K562 (cell line): ENCODE measurements around the gene RPL27.

Source experiments
- AFF1 ChIP-seq, 2 experiments: fragments of 450-650 bp; IDR thresholded peaks; 2 replicates each; pipeline ENCODE4 v1.6.1; 2018; ENCODE audit warnings: mild to moderate bottlenecking in 2 of 2, low read depth in 1 of 2; ENCODE audit not compliant: partially characterized antibody in 2 of 2
- CCNT2 ChIP-seq: IDR thresholded peaks from 2 replicates; pipeline ENCODE4 v1.6.1; 2011; ENCODE audit warnings: borderline replicate concordance, low read depth, mild to moderate bottlenecking, moderate library complexity, mixed read lengths, low read length; ENCODE audit not compliant: insufficient read length; ENCODE audit errors: extremely low read depth
- CHD2 ChIP-seq: IDR thresholded peaks from 2 replicates; pipeline ENCODE4 v1.6.1; 2011; ENCODE audit warnings: low read depth, low read length
- GTF2A2 ChIP-seq: IDR thresholded peaks from 2 replicates; pipeline ENCODE4 v1.6.1; 2016; ENCODE audit warnings: mild to moderate bottlenecking, missing genetic modification characterization, missing compliant biosample characterization
- NFIC ChIP-seq: fragments of 450-650 bp; IDR thresholded peaks from 2 replicates; pipeline ENCODE4 v1.6.1; 2017; ENCODE audit warnings: mild to moderate bottlenecking, inconsistent platforms
- POLR2A ChIP-seq: fragments of 450-650 bp; conservative IDR thresholded peaks from 2 replicates; pipeline ENCODE4 v1.6.1; 2016
- TRIM28 ChIP-seq: fragments of 450-650 bp; IDR thresholded peaks from 2 replicates; pipeline ENCODE4 v1.6.1; 2017
- ZBTB7A ChIP-seq: IDR thresholded peaks from 2 replicates; pipeline ENCODE4 v1.6.1; 2011; ENCODE audit warnings: low read depth, mild to moderate bottlenecking, low read length, moderate library complexity, borderline replicate concordance; ENCODE audit not compliant: control insufficient read depth
- ZNF274 ChIP-seq: IDR thresholded peaks from 2 replicates; pipeline ENCODE4 v1.6.1; 2011; ENCODE audit warnings: low read depth, mild to moderate bottlenecking, low read length, moderate library complexity, borderline replicate concordance
- TF ChIP-seq, protein P1 (sequence below), 3 experiments: IDR thresholded peaks in 2 of 3; conservative IDR thresholded peaks in 1 of 3; 2 replicates each; pipeline ENCODE4 v1.5.1; 2011 to 2012; ENCODE audit warnings: low read length in 3 of 3, mild to moderate bottlenecking in 3 of 3, control low read depth in 2 of 3, improper control_type of control experiment in 1 of 3, inconsistent platforms in 1 of 3, low read depth in 1 of 3, mixed read lengths in 1 of 3, moderate library complexity in 1 of 3; ENCODE audit not compliant: insufficient read depth in 2 of 3
- TF ChIP-seq, protein P2 (sequence below): fragments of 250-450 bp; sonication (Bioruptor Pico); IDR thresholded peaks from 2 replicates; pipeline ENCODE4 v1.5.0; 2021; ENCODE audit warnings: mild to moderate bottlenecking, moderate library complexity
- TF ChIP-seq, protein P3 (sequence below): IDR thresholded peaks from 3 replicates; pipeline ENCODE4 v1.6.1; 2011; ENCODE audit warnings: borderline replicate concordance, mild to moderate bottlenecking, moderate library complexity; ENCODE audit not compliant: insufficient read length; ENCODE audit errors: extremely low read depth
- TF ChIP-seq, protein P4 (sequence below): fragments of 250-450 bp; sonication (Bioruptor Pico); IDR thresholded peaks from 2 replicates; pipeline ENCODE4 v1.4.0; 2020

- TF ChIP-seq POLR2A, result no peak
- TF ChIP-seq, protein P1, sequence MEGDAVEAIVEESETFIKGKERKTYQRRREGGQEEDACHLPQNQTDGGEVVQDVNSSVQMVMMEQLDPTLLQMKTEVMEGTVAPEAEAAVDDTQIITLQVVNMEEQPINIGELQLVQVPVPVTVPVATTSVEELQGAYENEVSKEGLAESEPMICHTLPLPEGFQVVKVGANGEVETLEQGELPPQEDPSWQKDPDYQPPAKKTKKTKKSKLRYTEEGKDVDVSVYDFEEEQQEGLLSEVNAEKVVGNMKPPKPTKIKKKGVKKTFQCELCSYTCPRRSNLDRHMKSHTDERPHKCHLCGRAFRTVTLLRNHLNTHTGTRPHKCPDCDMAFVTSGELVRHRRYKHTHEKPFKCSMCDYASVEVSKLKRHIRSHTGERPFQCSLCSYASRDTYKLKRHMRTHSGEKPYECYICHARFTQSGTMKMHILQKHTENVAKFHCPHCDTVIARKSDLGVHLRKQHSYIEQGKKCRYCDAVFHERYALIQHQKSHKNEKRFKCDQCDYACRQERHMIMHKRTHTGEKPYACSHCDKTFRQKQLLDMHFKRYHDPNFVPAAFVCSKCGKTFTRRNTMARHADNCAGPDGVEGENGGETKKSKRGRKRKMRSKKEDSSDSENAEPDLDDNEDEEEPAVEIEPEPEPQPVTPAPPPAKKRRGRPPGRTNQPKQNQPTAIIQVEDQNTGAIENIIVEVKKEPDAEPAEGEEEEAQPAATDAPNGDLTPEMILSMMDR (IDR thresholded peaks at IDR 0.05 in 2 of 3, conservative IDR thresholded peaks at IDR 0.05 in 1 of 3; ENCODE audit: insufficient read depth in 2 of 3, low read depth in 1 of 3, low read length in 3 of 3), result no peak
- TF ChIP-seq NFIC, result no peak
- TF ChIP-seq AFF1 (IDR thresholded peaks at IDR 0.05; ENCODE audit: low read depth in 1 of 2, partially characterized antibody in 2 of 2), result no peak
- TF ChIP-seq, protein P2, sequence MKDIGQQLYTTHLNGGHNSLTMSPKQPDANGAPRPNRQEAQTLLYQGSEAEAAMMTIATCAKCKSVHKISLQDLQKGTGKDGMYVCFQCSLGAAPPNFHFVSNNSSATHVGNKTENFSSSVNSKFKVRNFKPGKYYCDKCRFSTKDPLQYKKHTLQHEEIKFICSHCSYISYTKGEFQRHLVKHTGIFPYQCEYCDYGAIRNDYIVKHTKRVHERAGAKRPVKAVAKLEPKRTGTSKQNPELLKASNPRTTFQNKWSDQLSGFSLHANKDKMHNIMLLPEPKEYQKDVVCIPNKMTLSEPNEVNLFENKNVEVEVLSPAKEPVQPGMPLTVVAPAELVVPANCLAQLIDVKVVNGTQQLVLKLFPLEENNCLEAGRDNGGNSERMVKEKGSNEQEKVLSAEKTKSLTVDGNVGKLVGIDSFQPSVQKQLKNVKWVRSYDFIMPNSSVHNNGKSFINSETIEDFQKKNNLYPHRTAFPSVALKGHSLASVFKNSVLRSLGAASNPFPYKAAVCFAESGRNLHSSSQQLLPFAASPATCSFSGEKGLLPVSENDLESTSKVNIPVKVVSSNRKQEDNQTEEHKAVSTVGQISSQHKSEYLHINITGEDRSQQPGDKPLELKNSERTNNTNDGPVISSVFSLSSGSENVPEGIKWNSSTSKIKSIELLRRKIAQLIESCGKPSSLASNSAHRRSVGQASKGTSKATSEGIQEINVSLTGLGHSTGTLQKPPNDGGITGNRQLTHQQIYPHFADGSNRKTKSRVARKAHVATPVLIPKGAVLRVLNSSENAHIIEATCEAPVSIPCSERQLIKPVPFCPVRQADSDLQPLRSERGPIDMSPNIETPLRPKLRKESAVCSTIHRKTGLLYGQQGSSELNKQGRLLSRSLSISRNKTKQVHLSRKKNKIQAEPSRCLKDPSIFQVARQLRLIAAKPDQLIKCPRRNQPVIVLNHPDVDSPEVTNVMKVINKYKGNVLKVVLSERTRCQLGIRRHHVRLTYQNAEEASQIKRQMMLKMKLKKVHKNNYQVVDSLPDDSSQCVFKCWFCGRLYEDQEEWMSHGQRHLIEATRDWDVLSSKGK (CRISPR knock-in tag), result no peak
- TF ChIP-seq, protein P3, sequence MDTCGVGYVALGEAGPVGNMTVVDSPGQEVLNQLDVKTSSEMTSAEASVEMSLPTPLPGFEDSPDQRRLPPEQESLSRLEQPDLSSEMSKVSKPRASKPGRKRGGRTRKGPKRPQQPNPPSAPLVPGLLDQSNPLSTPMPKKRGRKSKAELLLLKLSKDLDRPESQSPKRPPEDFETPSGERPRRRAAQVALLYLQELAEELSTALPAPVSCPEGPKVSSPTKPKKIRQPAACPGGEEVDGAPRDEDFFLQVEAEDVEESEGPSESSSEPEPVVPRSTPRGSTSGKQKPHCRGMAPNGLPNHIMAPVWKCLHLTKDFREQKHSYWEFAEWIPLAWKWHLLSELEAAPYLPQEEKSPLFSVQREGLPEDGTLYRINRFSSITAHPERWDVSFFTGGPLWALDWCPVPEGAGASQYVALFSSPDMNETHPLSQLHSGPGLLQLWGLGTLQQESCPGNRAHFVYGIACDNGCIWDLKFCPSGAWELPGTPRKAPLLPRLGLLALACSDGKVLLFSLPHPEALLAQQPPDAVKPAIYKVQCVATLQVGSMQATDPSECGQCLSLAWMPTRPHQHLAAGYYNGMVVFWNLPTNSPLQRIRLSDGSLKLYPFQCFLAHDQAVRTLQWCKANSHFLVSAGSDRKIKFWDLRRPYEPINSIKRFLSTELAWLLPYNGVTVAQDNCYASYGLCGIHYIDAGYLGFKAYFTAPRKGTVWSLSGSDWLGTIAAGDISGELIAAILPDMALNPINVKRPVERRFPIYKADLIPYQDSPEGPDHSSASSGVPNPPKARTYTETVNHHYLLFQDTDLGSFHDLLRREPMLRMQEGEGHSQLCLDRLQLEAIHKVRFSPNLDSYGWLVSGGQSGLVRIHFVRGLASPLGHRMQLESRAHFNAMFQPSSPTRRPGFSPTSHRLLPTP, result no peak
- TF ChIP-seq CCNT2, result no peak
- TF ChIP-seq CHD2, result no peak
- no peak for TF ChIP-seq TRIM28
- no peak for TF ChIP-seq GTF2A2
- TF ChIP-seq ZBTB7A, result no peak
- TF ChIP-seq ZNF274, result no peak
- TF ChIP-seq, protein P4, sequence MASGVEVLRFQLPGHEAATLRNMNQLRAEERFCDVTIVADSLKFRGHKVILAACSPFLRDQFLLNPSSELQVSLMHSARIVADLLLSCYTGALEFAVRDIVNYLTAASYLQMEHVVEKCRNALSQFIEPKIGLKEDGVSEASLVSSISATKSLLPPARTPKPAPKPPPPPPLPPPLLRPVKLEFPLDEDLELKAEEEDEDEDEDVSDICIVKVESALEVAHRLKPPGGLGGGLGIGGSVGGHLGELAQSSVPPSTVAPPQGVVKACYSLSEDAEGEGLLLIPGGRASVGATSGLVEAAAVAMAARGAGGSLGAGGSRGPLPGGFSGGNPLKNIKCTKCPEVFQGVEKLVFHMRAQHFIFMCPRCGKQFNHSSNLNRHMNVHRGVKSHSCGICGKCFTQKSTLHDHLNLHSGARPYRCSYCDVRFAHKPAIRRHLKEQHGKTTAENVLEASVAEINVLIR (CRISPR knock-in tag), result no peak
Observed at GRCh38 chr17:42975265-42975664, 23.0 kb upstream of the RPL27 start.
